KOPT-K1 (cell line): ENCODE data around the gene SLC6A9.

Source experiments
- H3K27ac ChIP-seq: fragments of 200-600 bp; sonication (generic); 2 replicates; pipeline ENCODE4 v1.5.1; 2016; ENCODE audit warnings: antibody characterized with exemption, mild to moderate bottlenecking, low read depth, low read length; ENCODE audit not compliant: poor library complexity, severe bottlenecking
- H3K36me3 ChIP-seq: fragments of 200-600 bp; sonication (generic); 2 replicates; pipeline ENCODE4 v1.5.1; 2017; ENCODE audit warnings: antibody characterized with exemption, mild to moderate bottlenecking, low read length, moderate library complexity; ENCODE audit not compliant: insufficient read depth
- H3K9me3 ChIP-seq: fragments of 200-600 bp; sonication (generic); 2 replicates; pipeline ENCODE4 v1.5.1; 2017; ENCODE audit warnings: antibody characterized with exemption, low read length, mild to moderate bottlenecking; ENCODE audit not compliant: insufficient read depth, poor library complexity, severe bottlenecking

The SLC6A9 gene

DNA sequence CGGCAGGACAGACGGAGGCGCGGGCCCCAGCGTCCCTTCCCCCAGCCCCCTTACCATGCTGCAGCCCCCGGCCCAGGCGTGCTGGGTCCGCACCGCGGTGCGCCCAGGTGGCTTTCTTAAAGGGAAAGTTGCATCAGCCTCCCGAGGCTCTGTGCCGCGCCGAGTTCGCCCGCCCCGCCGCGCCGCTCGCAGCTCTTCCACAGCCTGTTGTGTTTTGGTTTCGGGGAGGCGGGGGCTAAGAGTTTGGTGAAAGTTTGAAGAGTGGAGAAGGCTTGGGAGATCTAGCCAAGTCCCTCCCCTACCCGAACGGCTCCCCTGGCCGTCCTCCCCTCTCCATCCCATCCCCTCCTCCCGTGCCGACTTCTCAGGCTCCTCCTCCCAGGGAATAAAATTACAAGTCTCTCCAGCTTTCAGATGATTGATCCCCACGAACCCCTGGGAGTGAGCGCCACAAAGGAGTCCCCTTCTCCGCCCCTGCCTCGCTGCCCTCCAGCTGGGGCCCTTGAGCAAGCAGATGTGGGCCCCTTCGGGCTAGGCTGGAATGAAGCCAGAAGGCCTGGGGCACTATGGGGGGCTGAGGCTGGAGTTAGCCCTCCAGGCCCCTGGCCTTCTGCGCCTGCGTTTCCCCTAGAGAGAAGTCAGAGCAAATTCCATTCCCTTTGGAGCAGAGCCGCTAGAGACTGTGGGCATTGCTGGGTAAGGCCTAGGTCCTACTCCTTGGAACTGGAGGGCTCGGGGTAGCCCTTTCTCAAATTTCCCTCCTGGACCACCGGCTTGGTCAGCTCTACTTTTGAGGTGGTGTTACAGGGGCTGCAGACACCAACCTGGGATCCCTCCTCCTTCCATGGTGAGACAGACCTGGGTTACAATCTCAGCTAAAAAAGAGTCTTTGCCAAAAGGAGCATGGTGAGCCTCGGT, at the start of gene SLC6A9:
Gene SLC6A9 (minus strand): TSS at position 211 of the 918 bp plus-strand sequence. CDS start 7,185 bp downstream, outside the sequence.
- Histone ChIP-seq H3K36me3 (no peaks in the 10 kb centered on the region), H3K9me3 (no peaks in the 10 kb centered on the region), H3K27ac (peak within 1 kb of the TSS; percentile 48)

GRCh38 chr1:44079566-44079965, 48.3 kb upstream of the SLC6A9 start:
- H3K36me3 ChIP-seq: no peaks in the 10 kb centered on the region
- H3K9me3 ChIP-seq: no peaks in the 10 kb centered on the region
- H3K27ac ChIP-seq: no peak overlapping the region

GRCh38 chr1:44078104-44078503, 46.8 kb upstream of the SLC6A9 start:
- Histone ChIP-seq H3K9me3 (no peaks in the 10 kb centered on the region), H3K36me3 (no peaks in the 10 kb centered on the region), H3K27ac (no peak overlapping the region)

DNA sequence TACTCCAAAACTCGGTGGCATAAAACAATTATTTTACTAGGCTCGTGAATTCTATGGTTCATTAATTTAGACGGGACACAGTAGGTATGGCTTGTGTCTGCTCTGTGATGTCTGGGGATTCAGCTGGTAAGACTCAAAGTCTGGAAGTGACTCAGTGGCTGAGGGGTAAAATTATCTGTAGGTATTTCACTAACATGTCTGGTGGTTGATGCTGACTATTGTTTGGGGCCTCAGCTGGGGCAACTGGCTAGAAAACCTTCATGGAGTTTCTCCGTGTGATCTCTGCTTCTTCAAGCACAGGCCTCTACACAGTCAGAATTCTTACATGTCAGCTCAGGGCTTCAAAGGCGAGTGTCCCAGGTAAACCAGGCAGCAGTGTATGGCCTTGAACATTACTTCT, 46.2 kb upstream of the SLC6A9 start:
- no peaks in the 10 kb centered on the region for H3K9me3 ChIP-seq
- no peaks in the 10 kb centered on the region for H3K36me3 ChIP-seq

DNA sequence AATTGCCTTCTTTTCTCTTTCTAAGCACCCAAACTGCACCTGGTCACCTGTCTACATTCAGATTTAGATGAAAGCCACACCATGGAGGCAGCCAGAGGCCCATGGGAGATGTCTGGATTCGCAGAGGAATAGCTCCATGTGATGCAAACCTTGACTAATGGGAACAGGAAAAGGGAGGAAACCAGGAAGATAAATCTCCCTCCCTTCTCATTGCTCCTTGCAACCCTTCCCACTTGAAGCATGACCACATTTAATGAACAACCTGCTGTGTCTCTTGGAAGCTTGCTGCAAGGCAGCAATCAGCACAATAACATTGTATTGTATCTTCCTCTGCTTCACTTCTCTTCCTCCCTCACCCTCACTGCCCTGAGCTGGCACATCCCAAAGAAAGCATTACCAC, 44.8 kb upstream of the SLC6A9 start:
- Histone ChIP-seq H3K9me3 (no peaks in the 10 kb centered on the region), H3K27ac (no peak overlapping the region), H3K36me3 (no peaks in the 10 kb centered on the region)

More for the DNA sequence above, 46.2 kb upstream of the SLC6A9 start:
- no peak overlapping the region for H3K27ac ChIP-seq

DNA sequence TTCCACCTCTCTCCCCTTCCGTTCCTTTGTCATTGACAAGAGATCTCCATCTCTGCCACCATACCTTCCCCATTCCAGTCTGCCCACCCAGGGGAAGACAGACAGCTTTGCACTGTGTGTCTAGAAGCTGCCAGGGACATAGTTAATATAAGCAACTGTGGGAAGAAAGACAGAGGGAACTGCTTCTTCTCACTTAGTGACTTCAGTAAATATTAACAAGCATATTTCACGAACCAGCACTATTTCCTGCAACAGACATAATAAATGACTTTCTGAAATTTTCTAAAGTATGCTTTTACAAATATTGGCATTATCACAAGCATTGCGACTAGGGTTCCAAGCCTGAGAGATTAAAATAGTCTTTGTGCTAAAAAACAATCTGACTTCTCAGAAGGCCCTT, 43.2 kb upstream of the SLC6A9 start:
- Histone ChIP-seq H3K9me3 (no peaks in the 10 kb centered on the region), H3K36me3 (no peaks in the 10 kb centered on the region), H3K27ac (no peak overlapping the region)

DNA sequence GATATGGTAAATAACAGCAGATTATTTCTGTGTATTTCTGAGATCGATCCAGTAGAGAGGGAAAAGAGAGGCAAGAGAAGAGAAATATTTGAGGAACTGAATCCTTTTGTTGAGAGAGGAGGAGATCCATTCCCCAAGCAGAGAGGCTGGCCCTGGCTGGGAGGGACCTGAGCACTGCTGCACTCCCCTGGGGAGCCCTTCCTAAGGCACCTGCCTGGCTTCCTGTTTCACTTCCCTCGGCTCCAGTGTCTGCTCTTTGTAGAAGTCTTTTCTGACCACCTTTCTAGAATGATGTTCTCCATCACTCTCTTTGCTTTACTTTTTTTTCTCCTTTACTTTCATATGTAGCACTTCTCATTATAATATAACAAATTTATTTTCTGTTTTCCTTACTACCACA, 42.3 kb upstream of the SLC6A9 start:
- H3K36me3 ChIP-seq: no peaks in the 10 kb centered on the region
- no peaks in the 10 kb centered on the region for H3K9me3 ChIP-seq
- H3K27ac ChIP-seq: no peak overlapping the region

GRCh38 chr1:44072821-44073220, 41.6 kb upstream of the SLC6A9 start:
- Histone ChIP-seq H3K36me3 (no peaks in the 10 kb centered on the region), H3K27ac (no peak overlapping the region), H3K9me3 (no peaks in the 10 kb centered on the region)

- Histone ChIP-seq H3K27ac (no peak overlapping the region), H3K36me3 (no peaks in the 10 kb centered on the region)
Observed at GRCh38 chr1:44072204-44072603, 40.9 kb upstream of the SLC6A9 start.

GRCh38 chr1:44071461-44071860, 40.2 kb upstream of the SLC6A9 start:
- Histone ChIP-seq H3K27ac (no peak overlapping the region), H3K9me3 (no peaks in the 10 kb centered on the region), H3K36me3 (no peaks in the 10 kb centered on the region)

More at GRCh38 chr1:44072204-44072603, 40.9 kb upstream of the SLC6A9 start:
- no peaks in the 10 kb centered on the region for H3K9me3 ChIP-seq

DNA sequence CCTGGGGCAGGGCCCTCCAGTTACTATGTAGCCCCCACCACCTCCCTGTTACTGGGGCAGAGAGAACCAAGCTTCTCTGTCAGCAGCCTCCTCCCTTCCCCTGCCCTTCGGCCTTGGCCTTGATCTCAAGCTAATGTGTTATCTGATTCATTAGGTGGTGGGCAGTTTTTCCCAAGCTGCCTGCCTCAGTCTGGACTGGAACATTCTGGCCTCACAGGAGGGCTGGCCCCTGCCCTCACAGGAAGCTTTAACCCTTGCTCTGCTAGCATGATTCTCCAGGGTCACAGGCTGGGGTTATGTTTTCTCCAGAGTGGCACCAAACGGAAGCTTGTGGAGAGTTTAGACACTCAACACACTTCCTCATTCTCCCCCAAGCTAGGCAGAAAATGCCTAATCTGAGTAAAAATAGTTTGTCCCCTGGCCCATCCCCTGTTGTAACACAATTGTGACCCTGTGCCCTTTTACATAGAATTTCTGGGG, 37.2 kb upstream of the SLC6A9 start:
- Histone ChIP-seq H3K9me3 (no peaks in the 10 kb centered on the region), H3K27ac (no peak overlapping the region)

GRCh38 chr1:44067266-44068250, 36.3 kb upstream of the SLC6A9 start:
- Histone ChIP-seq H3K36me3 (no peaks in the 10 kb centered on the region), H3K9me3 (no peaks in the 10 kb centered on the region), H3K27ac (no peak overlapping the region)

More for the DNA sequence above, 37.2 kb upstream of the SLC6A9 start:
- no peaks in the 10 kb centered on the region for H3K36me3 ChIP-seq

- no peaks in the 10 kb centered on the region for H3K36me3 ChIP-seq
- H3K9me3 ChIP-seq: no peaks in the 10 kb centered on the region
- H3K27ac ChIP-seq: no peak overlapping the region
Observed at GRCh38 chr1:44062656-44063179, 31.5 kb upstream of the SLC6A9 start.

DNA sequence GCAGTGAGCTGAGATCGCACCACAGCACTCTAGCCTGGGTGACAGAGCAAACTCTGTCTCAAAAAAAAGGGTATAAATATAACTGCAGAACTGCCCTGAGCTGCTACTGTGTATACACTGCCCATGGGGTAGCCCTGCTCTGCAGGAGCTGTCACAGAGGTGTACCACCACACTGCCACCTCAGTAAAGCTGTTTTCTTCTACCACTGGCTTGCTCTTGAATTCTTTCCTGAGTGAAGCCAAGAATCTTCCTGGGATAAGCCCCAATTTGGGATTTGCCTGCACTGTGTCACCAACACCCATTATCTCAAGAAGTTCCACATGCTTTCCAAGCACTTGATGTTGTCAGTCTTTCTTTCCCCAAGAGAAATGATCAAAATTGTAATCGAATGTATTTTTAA, 30.6 kb upstream of the SLC6A9 start:
- Histone ChIP-seq H3K27ac (no peak overlapping the region), H3K36me3 (no peaks in the 10 kb centered on the region), H3K9me3 (no peaks in the 10 kb centered on the region)

DNA sequence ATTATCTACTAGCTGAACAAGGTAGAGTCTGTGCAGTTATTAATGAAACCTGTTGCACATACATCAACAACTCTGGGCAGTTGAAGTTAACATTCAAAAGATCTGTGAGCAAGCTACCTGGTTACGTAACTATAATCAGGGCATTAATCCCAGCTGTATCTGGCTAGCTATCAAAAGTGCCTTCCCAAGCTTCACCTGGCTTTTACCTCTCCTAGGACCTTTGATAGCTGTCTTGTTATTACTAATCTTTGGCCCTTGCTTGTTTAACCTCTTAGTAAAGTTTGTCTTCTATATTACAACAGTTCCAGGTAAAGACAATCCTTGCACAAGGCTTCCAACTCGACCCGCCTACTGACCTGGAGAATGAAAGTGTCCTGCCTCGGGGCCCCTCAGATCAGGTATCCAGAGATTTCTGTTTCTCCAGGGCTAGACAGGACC, 29.6 kb upstream of the SLC6A9 start:
- Histone ChIP-seq H3K27ac (no peak overlapping the region), H3K9me3 (no peaks in the 10 kb centered on the region), H3K36me3 (no peaks in the 10 kb centered on the region)
